A549 (cell line): Measurements from ENCODE around the gene TTC32.

Experiments
- CHD2 ChIP-seq: fragments of 150-350 bp; IDR thresholded peaks from 2 replicates; pipeline ENCODE4 v1.6.1; 2014; ENCODE audit warnings: low read length; ENCODE audit not compliant: partially characterized antibody
- CHD4 ChIP-seq: fragments of 200-600 bp; sonication (generic); IDR thresholded peaks from 2 replicates; pipeline ENCODE4 v1.6.1; 2016; ENCODE audit warnings: antibody characterized with exemption, mild to moderate bottlenecking, borderline replicate concordance
- EP300 ChIP-seq, 2 experiments: fragments of >200 bp; sonication (Bioruptor Twin); formaldehyde crosslinking; IDR thresholded peaks; 2 replicates in 1 of 2; 3 replicates in 1 of 2; pipeline ENCODE4 v1.6.1; 2016 to 2017
- HDAC2 ChIP-seq: fragments of 200-600 bp; sonication (generic); IDR thresholded peaks from 2 replicates; pipeline ENCODE4 v1.6.1; 2016
- JUN ChIP-seq, 2 experiments: fragments of >200 bp; sonication (Bioruptor Twin); formaldehyde crosslinking; IDR thresholded peaks; 2 replicates in 1 of 2; 3 replicates in 1 of 2; pipeline ENCODE4 v1.6.1; 2016 to 2017
- KDM1A ChIP-seq: fragments of 200-600 bp; sonication (generic); IDR thresholded peaks from 2 replicates; pipeline ENCODE4 v1.6.1; 2016; ENCODE audit warnings: low read depth, mild to moderate bottlenecking
- MYC ChIP-seq: IDR thresholded peaks from 2 replicates; pipeline ENCODE4 v1.6.1; 2012; ENCODE audit warnings: mild to moderate bottlenecking, inconsistent platforms, low read length, improper control_type of control experiment, borderline replicate concordance
- NR3C1 ChIP-seq: fragments of >200 bp; sonication (Bioruptor Twin); formaldehyde crosslinking; IDR thresholded peaks from 3 replicates; pipeline ENCODE4 v1.6.1; 2017
- POLR2A ChIP-seq: IDR thresholded peaks from 2 replicates; pipeline ENCODE4 v1.6.1; 2012; ENCODE audit warnings: mild to moderate bottlenecking, low read length
- POLR2AphosphoS2 ChIP-seq: conservative IDR thresholded peaks from 2 replicates; pipeline ENCODE4 v1.6.1; 2012; ENCODE audit warnings: low read length, improper control_type of control experiment, inconsistent platforms
- REST ChIP-seq: fragments of 200-600 bp; sonication (generic); IDR thresholded peaks from 2 replicates; pipeline ENCODE4 v1.6.1; 2016; ENCODE audit warnings: antibody characterized with exemption, mild to moderate bottlenecking, moderate library complexity
- RNF2 ChIP-seq: fragments of 200-600 bp; sonication (generic); IDR thresholded peaks from 2 replicates; pipeline ENCODE4 v1.6.1; 2016; ENCODE audit warnings: low read depth, mild to moderate bottlenecking, antibody characterized with exemption, moderate library complexity, borderline replicate concordance
- SMC3 ChIP-seq: fragments of >200 bp; sonication (Bioruptor Twin); formaldehyde crosslinking; IDR thresholded peaks from 3 replicates; pipeline ENCODE4 v1.6.1; 2018; ENCODE audit warnings: inconsistent platforms
- TF ChIP-seq, protein P1 (sequence below): fragments of >200 bp; sonication (Bioruptor Twin); formaldehyde crosslinking; IDR thresholded peaks from 3 replicates; pipeline ENCODE4 v1.5.1; 2016

DNA sequence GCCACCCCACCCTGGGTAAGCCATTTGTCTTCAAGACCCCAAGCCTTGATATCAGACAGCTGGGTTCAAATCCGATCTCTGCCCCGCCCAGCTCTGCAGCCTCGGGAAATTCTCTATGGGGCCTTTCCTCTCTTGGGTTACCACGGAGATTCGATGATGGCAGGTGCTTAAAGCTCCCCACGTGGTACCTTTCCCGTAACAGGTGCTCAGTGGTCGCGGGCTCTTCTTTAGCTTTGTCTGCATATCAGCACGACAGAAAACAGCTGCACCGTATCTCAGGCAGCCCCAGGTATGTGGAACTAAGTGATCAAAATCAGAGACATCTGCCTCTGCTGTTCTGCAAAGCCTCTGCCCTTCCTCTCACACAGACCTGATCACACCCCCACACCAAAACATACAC is 37.4 kb downstream of the TTC32 start:
- TF ChIP-seq REST (no peak), JUN (IDR thresholded peaks at IDR 0.05) (no peak), RNF2 (no peak), KDM1A (no peak), EP300 (IDR thresholded peaks at IDR 0.05) (no peak), CHD2 (no peak), CHD4 (no peak), POLR2A (no peak), MYC (no peak), POLR2AphosphoS2 (no peak), HDAC2 (no peak), NR3C1 (no peak), SMC3 (no peak)
- TF ChIP-seq, protein P1, sequence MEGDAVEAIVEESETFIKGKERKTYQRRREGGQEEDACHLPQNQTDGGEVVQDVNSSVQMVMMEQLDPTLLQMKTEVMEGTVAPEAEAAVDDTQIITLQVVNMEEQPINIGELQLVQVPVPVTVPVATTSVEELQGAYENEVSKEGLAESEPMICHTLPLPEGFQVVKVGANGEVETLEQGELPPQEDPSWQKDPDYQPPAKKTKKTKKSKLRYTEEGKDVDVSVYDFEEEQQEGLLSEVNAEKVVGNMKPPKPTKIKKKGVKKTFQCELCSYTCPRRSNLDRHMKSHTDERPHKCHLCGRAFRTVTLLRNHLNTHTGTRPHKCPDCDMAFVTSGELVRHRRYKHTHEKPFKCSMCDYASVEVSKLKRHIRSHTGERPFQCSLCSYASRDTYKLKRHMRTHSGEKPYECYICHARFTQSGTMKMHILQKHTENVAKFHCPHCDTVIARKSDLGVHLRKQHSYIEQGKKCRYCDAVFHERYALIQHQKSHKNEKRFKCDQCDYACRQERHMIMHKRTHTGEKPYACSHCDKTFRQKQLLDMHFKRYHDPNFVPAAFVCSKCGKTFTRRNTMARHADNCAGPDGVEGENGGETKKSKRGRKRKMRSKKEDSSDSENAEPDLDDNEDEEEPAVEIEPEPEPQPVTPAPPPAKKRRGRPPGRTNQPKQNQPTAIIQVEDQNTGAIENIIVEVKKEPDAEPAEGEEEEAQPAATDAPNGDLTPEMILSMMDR, result no peak
